ENCODE measurements around the gene ARHGAP26.

The ARHGAP26 gene

GRCh38 chr5:142856269-142856782 lies 86.1 kb downstream of the ARHGAP26 start:
- H3K4me3 ChIP-seq (ENCODE audit: low read depth, low read length) = no peak overlapping the region
- TF ChIP-seq CTCF (IDR thresholded peaks at IDR 0.05; ENCODE audit: borderline replicate concordance, insufficient read depth, low read depth, low read length) = no peak

- no peak overlapping the region for H3K4me3 ChIP-seq (ENCODE audit: low read depth, low read length)
- TF ChIP-seq CTCF (IDR thresholded peaks at IDR 0.05; ENCODE audit: borderline replicate concordance, insufficient read depth, low read depth, low read length) = no peak
Observed at GRCh38 chr5:142857405-142857804, 87.2 kb downstream of the ARHGAP26 start.

GRCh38 chr5:142859037-142859436 lies 88.9 kb downstream of the ARHGAP26 start:
- H3K4me3 ChIP-seq (ENCODE audit: low read depth, low read length) = no peak overlapping the region
- TF ChIP-seq CTCF (IDR thresholded peaks at IDR 0.05; ENCODE audit: borderline replicate concordance, insufficient read depth, low read depth, low read length) = no peak

- TF ChIP-seq CTCF (IDR thresholded peaks at IDR 0.05; ENCODE audit: borderline replicate concordance, insufficient read depth, low read depth, low read length) = no peak
- H3K4me3 ChIP-seq (ENCODE audit: low read depth, low read length) = no peak overlapping the region
Observed at GRCh38 chr5:142860270-142860669, 90.1 kb downstream of the ARHGAP26 start.

GRCh38 chr5:142861011-142861410 lies 90.8 kb downstream of the ARHGAP26 start:
- H3K4me3 ChIP-seq (ENCODE audit: low read depth, low read length) = no peak overlapping the region
- no peak for TF ChIP-seq CTCF (IDR thresholded peaks at IDR 0.05; ENCODE audit: borderline replicate concordance, insufficient read depth, low read depth, low read length)

- H3K4me3 ChIP-seq (ENCODE audit: low read depth, low read length) = no peak overlapping the region
- TF ChIP-seq CTCF (IDR thresholded peaks at IDR 0.05; ENCODE audit: borderline replicate concordance, insufficient read depth, low read depth, low read length) = no peak
Observed at GRCh38 chr5:142862594-142862993, 92.4 kb downstream of the ARHGAP26 start.

- no peak overlapping the region for H3K4me3 ChIP-seq (ENCODE audit: low read depth, low read length)
- no peak for TF ChIP-seq CTCF (IDR thresholded peaks at IDR 0.05; ENCODE audit: borderline replicate concordance, insufficient read depth, low read depth, low read length)
Observed at GRCh38 chr5:142863856-142864255, 93.7 kb downstream of the ARHGAP26 start.
